Astrocyte (in vitro differentiated cells and primary cell): ENCODE measurements around the gene TGFBRAP1. TPM values are rescaled to one million over a fixed set of nuclear protein-coding genes. Genes with fewer than 3 reads are reported as not detected.

Source experiments
- DNase-seq: peaks from one replicate; pipeline ENCODE4 v3.0.0-alpha.2; 2010; ENCODE audit warnings: low read depth
- FAIRE-seq: peaks from 2 replicates; lab custom pipeline; 2011; peaks lifted over from hg19 to GRCh38; lab: Jason Lieb, UNC
- H2AFZ ChIP-seq: 2 replicates; pipeline ENCODE4 v1.6.0; 2012; ENCODE audit warnings: low read depth, low read length, inconsistent platforms
- H3K27ac ChIP-seq: 2 replicates; pipeline ENCODE4 v1.5.1; 2011; ENCODE audit warnings: low read depth, low read length, inconsistent platforms
- H3K27me3 ChIP-seq: 2 replicates; pipeline ENCODE4 v1.6.0; 2011; ENCODE audit warnings: low read length, inconsistent platforms; ENCODE audit not compliant: insufficient read depth
- H3K36me3 ChIP-seq: 2 replicates; pipeline ENCODE4 v1.5.1; 2011; ENCODE audit warnings: low read length, inconsistent platforms; ENCODE audit not compliant: insufficient read depth
- H3K4me1 ChIP-seq: 2 replicates; pipeline ENCODE4 v1.5.1; 2011; ENCODE audit warnings: low read length, inconsistent platforms; ENCODE audit not compliant: insufficient read depth
- H3K4me2 ChIP-seq: 2 replicates; pipeline ENCODE4 v1.6.0; 2012; ENCODE audit warnings: low read length, inconsistent platforms
- H3K4me3 ChIP-seq: 2 replicates; pipeline ENCODE4 v1.5.1; 2011; ENCODE audit warnings: low read depth, mild to moderate bottlenecking, low read length, inconsistent platforms; ENCODE audit not compliant: insufficient read depth
- H3K79me2 ChIP-seq: 2 replicates; pipeline ENCODE4 v1.6.0; 2012; ENCODE audit warnings: mild to moderate bottlenecking, low read length, inconsistent platforms; ENCODE audit not compliant: insufficient read depth
- H3K9ac ChIP-seq: 2 replicates; pipeline ENCODE4 v1.6.0; 2012; ENCODE audit warnings: mild to moderate bottlenecking, low read length, inconsistent platforms
- H3K9me3 ChIP-seq: 2 replicates; pipeline ENCODE4 v1.5.1; 2012; ENCODE audit warnings: low read depth, mild to moderate bottlenecking, low read length, inconsistent platforms; ENCODE audit not compliant: insufficient read depth
- H4K20me1 ChIP-seq: 2 replicates; pipeline ENCODE4 v1.6.0; 2012; ENCODE audit warnings: low read length, inconsistent platforms; ENCODE audit not compliant: insufficient read depth
- H3K27ac Mint-ChIP-seq: one replicate; pipeline ENCODE4 v1.8.0; 2021; ENCODE audit warnings: mild to moderate bottlenecking, mixed read lengths; ENCODE audit not compliant: unreplicated experiment
- H3K27me3 Mint-ChIP-seq: one replicate; pipeline ENCODE4 v1.8.0; 2021; ENCODE audit warnings: low read depth, mixed read lengths; ENCODE audit not compliant: unreplicated experiment
- H3K36me3 Mint-ChIP-seq: one replicate; pipeline ENCODE4 v1.8.0; 2021; ENCODE audit warnings: low read depth, mixed read lengths; ENCODE audit not compliant: unreplicated experiment
- H3K4me1 Mint-ChIP-seq: one replicate; pipeline ENCODE4 v1.8.0; 2021; ENCODE audit warnings: low read depth, mixed read lengths; ENCODE audit not compliant: unreplicated experiment
- H3K4me3 Mint-ChIP-seq: one replicate; pipeline ENCODE4 v1.8.0; 2021; ENCODE audit warnings: mild to moderate bottlenecking, moderate library complexity, mixed read lengths; ENCODE audit not compliant: unreplicated experiment
- H3K9me3 Mint-ChIP-seq: one replicate; pipeline ENCODE4 v1.8.0; 2021; ENCODE audit warnings: mild to moderate bottlenecking, mixed read lengths; ENCODE audit not compliant: unreplicated experiment
- EZH2 ChIP-seq: IDR thresholded peaks from 2 replicates; pipeline ENCODE4 v1.6.1; 2012; ENCODE audit warnings: mild to moderate bottlenecking, low read length, inconsistent platforms; ENCODE audit not compliant: insufficient read depth
- total RNA-seq: library from RNA; stranded (reverse); gene quantifications from 2 replicates; pipeline ENCODE4 v1.2.1, GENCODE V29; 2021
- TF ChIP-seq, protein P1 (sequence below): IDR thresholded peaks from 2 replicates; pipeline ENCODE4 v1.5.1; 2011; ENCODE audit warnings: low read depth, mild to moderate bottlenecking, inconsistent platforms, low read length, moderate library complexity; ENCODE audit not compliant: insufficient read depth

Gene TGFBRAP1
- total RNA-seq, 1 donor from 2014 or later = 25.1 TPM

- Histone ChIP-seq H3K9ac (no peak overlapping the region), H3K36me3 (no peaks in the 10 kb centered on the region), H2AFZ (no peak overlapping the region), H3K4me3 (no peak overlapping the region), H3K27ac (no peak overlapping the region), H3K9me3 (no peaks in the 10 kb centered on the region), H4K20me1 (peaks cover 32% of the 10 kb centered on the region), H3K27me3 (no peaks in the 10 kb centered on the region), H3K4me2 (no peak overlapping the region), H3K79me2 (peaks cover 66% of the 10 kb centered on the region), H3K4me1 (peaks cover 4% of the 10 kb centered on the region)
- Mint-ChIP-seq H3K9me3 (no peaks in the 10 kb centered on the region), H3K27me3 (no peaks in the 10 kb centered on the region), H3K4me3 (no peak overlapping the region), H3K27ac (no peak overlapping the region), H3K4me1 (peaks cover 34% of the 10 kb centered on the region), H3K36me3 (no peaks in the 10 kb centered on the region)
- DNase-seq = no peak
- no peak for FAIRE-seq
- no peak for TF ChIP-seq EZH2
- TF ChIP-seq, protein P1, sequence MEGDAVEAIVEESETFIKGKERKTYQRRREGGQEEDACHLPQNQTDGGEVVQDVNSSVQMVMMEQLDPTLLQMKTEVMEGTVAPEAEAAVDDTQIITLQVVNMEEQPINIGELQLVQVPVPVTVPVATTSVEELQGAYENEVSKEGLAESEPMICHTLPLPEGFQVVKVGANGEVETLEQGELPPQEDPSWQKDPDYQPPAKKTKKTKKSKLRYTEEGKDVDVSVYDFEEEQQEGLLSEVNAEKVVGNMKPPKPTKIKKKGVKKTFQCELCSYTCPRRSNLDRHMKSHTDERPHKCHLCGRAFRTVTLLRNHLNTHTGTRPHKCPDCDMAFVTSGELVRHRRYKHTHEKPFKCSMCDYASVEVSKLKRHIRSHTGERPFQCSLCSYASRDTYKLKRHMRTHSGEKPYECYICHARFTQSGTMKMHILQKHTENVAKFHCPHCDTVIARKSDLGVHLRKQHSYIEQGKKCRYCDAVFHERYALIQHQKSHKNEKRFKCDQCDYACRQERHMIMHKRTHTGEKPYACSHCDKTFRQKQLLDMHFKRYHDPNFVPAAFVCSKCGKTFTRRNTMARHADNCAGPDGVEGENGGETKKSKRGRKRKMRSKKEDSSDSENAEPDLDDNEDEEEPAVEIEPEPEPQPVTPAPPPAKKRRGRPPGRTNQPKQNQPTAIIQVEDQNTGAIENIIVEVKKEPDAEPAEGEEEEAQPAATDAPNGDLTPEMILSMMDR = no peak
These were observed 11.6 kb downstream of the TGFBRAP1 start for GRCh38 chr2:105317937-105318336.

DNA sequence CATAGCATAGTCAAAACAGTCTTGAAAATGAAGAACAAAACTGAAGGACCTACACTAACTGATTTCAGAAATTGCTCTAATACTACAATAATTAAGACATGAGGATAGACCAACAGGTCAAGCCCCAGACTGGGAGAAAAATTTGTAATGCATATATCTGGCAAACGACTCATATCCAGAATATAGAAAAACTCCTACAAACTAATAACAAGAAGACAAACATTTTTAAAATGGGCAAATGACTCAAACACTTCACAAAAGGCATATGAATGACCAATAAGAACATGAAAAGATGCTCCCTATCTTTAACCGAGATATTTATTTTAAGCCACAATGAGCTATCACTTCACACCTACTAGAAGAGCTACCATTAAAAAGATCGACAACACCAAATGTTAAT, 14.2 kb downstream of the TGFBRAP1 start:
- Histone ChIP-seq H3K4me1 (no peaks in the 10 kb centered on the region), H3K4me3 (no peak overlapping the region), H3K36me3 (no peaks in the 10 kb centered on the region), H3K9ac (no peak overlapping the region), H2AFZ (no peak overlapping the region), H3K9me3 (no peaks in the 10 kb centered on the region), H3K79me2 (peaks cover 52% of the 10 kb centered on the region), H3K27ac (no peak overlapping the region), H3K27me3 (no peaks in the 10 kb centered on the region), H4K20me1 (peaks cover 33% of the 10 kb centered on the region), H3K4me2 (no peak overlapping the region)
- TF ChIP-seq, protein P1 = no peak
- TF ChIP-seq EZH2 = no peak
- DNase-seq = no peak
- H3K36me3 Mint-ChIP-seq = no peaks in the 10 kb centered on the region
- no peak overlapping the region for H3K27ac Mint-ChIP-seq
- no peak overlapping the region for H3K4me3 Mint-ChIP-seq
- H3K9me3 Mint-ChIP-seq = no peaks in the 10 kb centered on the region
- H3K27me3 Mint-ChIP-seq = no peaks in the 10 kb centered on the region
- peaks cover 18% of the 10 kb centered on the region for H3K4me1 Mint-ChIP-seq
- FAIRE-seq = no peak

DNA sequence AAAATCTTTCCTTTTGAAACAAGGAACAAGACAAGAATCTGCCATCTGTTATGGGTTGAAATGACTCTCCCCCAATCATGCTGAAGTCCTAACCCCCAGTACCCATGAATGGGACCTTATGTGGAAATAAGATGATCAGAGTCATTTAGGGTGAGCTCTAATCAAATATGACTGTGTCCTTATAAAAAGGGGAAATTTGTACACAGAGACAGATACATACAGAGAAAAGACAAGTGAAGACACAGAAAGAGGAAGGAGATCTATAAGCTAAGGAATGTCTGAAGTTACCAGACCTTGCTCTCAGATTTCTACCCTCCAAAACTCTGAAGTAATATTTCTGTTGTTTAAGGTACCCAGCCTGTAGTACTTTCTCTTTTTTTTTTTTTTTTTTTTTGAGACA, 15.7 kb downstream of the TGFBRAP1 start:
- no peak overlapping the region for H3K9ac ChIP-seq
- no peak overlapping the region for H3K4me2 ChIP-seq
- Mint-ChIP-seq H3K4me1 (peaks cover 14% of the 10 kb centered on the region), H3K9me3 (peaks cover 2% of the 10 kb centered on the region), H3K4me3 (no peak overlapping the region), H3K36me3 (peaks cover 6% of the 10 kb centered on the region), H3K27me3 (no peaks in the 10 kb centered on the region), H3K27ac (no peak overlapping the region)
- DNase-seq = no peak
- no peak for FAIRE-seq
- no peaks in the 10 kb centered on the region for H3K36me3 ChIP-seq
- peaks cover 54% of the 10 kb centered on the region for H3K79me2 ChIP-seq
- H3K27ac ChIP-seq = no peak overlapping the region
- TF ChIP-seq, protein P1 = no peak
- no peak for TF ChIP-seq EZH2
- H3K9me3 ChIP-seq = no peaks in the 10 kb centered on the region
- no peak overlapping the region for H3K4me3 ChIP-seq
- no peaks in the 10 kb centered on the region for H3K27me3 ChIP-seq
- no peaks in the 10 kb centered on the region for H3K4me1 ChIP-seq
- H4K20me1 ChIP-seq = peaks cover 43% of the 10 kb centered on the region
- H2AFZ ChIP-seq = no peak overlapping the region
